Osteoblast (primary cell): ENCODE results near the gene SH2D7. TPM values are rescaled to one million over a fixed set of nuclear protein-coding genes. Genes with fewer than 3 reads are reported as not detected.

Experiments
- DNase-seq: peaks from one replicate; pipeline ENCODE4 v3.0.0; 2011; ENCODE audit warnings: low spot score, mixed read lengths; ENCODE audit not compliant: insufficient read length; ENCODE audit errors: missing footprints
- H2AFZ ChIP-seq: 2 replicates; pipeline ENCODE4 v1.6.0; 2011; ENCODE audit warnings: mild to moderate bottlenecking, low read length
- H3K27ac ChIP-seq: 2 replicates; pipeline ENCODE4 v1.5.1; 2011; ENCODE audit warnings: mild to moderate bottlenecking, low read depth, low read length, moderate library complexity
- H3K27me3 ChIP-seq: 2 replicates; pipeline ENCODE4 v1.6.0; 2012; ENCODE audit warnings: mild to moderate bottlenecking, control low read depth, inconsistent platforms, low read length, moderate library complexity; ENCODE audit not compliant: insufficient read depth
- H3K36me3 ChIP-seq: 2 replicates; pipeline ENCODE4 v1.5.1; 2011; ENCODE audit warnings: mild to moderate bottlenecking, low read length, control low read depth, moderate library complexity; ENCODE audit not compliant: insufficient read depth
- H3K4me1 ChIP-seq: 2 replicates; pipeline ENCODE4 v1.5.1; 2011; ENCODE audit warnings: mild to moderate bottlenecking, low read length, control low read depth, moderate library complexity; ENCODE audit not compliant: insufficient read depth
- H3K4me2 ChIP-seq: 2 replicates; pipeline ENCODE4 v1.6.0; 2011; ENCODE audit warnings: mild to moderate bottlenecking, low read length; ENCODE audit not compliant: insufficient read depth
- H3K4me3 ChIP-seq: fragments of 200-600 bp; sonication (generic); 3 replicates; pipeline ENCODE4 v1.5.1; 2012; ENCODE audit warnings: mild to moderate bottlenecking, low read length, inconsistent platforms; ENCODE audit not compliant: insufficient read depth
- H3K79me2 ChIP-seq: 2 replicates; pipeline ENCODE4 v1.6.0; 2012; ENCODE audit warnings: mild to moderate bottlenecking, low read length, control low read depth, inconsistent platforms; ENCODE audit not compliant: insufficient read depth
- H3K9me3 ChIP-seq: 2 replicates; pipeline ENCODE4 v1.5.1; 2011; ENCODE audit warnings: low read depth, low read length, control low read depth
- H4K20me1 ChIP-seq: 2 replicates; pipeline ENCODE4 v1.6.0; 2012; ENCODE audit warnings: mild to moderate bottlenecking, low read length, control low read depth; ENCODE audit not compliant: insufficient read depth
- total RNA-seq: library from RNA; depleted of rRNA; stranded (reverse); fragments of >200 nt; gene quantifications from 2 replicates; pipeline ENCODE4 v1.2.3, GENCODE V29; 2012
- TF ChIP-seq, protein P1 (sequence below): IDR thresholded peaks from 2 replicates; pipeline ENCODE4 v1.5.1; 2011; ENCODE audit warnings: mild to moderate bottlenecking, low read depth, low read length, moderate library complexity; ENCODE audit errors: extremely low read depth

SH2D7 gene
- total RNA-seq, result not detected in 2 replicates

DNA sequence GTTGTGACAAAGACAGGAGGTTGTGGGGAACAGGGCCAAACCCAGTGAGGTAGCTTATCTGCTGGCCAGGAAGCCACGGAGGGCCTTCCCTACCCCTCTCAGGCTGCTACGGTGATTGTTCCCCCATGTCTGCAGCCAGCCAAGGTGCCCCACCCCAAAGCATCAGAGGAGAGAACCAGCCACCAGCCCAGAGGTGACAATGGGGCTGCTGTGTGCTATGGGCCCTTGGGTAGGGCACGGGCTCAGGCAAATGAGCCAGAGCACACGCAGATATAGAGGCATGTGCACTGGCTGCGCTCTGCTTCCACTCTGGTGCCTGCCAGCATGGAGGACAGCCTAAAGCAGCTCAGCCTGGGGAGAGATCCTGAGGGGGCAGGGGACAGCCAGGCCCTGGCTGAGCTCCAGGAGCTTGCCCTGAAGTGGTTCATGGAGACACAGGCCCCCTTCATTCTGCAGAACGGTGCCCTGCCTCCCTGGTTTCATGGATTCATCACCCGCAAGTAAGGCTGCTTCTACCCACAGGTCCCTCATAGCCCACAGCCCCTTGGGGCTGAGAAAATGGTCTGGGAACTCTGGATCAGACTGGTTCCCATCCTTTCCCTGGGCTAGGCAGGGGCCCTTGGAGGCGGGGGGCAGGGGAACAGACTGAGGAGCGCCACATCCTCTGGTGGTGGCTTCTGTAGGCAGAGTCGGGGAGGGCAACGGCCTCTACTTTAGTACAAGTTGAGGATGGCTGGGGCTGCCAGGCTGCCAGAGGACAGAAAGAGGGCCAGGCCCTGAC, at the start of gene SH2D7:
Gene SH2D7 (plus strand): TSS at position 301 of the 781 bp plus-strand sequence. CDS start 24 bp downstream, at position 325.
- DNase-seq, result no peak

DNA sequence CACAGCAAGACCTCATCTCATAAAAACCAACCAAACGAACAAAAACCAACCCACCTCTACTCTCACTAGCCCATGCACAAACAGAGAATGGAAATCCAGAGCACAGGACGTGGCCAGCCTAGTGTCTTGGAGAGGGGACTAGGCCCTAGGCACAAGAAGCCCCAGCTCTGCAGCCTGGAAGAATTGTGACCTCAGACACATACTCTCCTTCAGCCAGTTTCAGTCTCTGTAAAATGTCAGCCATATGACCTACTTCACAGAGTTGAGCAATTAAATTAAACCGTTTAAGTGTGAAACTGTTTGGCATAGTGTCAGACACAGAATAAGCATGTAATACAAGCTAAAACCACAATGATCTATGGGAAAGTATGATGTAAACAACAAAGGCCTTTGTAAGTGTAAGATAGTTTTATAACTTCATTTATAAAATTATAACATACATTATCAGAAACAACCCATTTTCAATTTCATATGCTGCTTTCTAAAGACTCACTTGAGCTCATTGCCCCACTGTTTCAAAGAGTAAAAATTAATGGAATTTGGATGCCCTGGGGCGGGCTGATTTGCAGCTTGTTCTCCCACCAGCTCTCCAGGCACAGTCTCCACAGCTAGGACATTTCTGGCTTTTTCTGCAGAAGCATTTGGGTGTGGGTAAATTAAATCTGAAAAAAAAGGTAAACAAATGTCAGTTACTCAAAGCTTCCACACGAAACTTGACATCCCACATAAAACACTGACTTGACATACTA, 47.8 kb upstream of the SH2D7 start:
- H4K20me1 ChIP-seq, result peaks cover 9% of the 10 kb centered on the region
- TF ChIP-seq, protein P1, sequence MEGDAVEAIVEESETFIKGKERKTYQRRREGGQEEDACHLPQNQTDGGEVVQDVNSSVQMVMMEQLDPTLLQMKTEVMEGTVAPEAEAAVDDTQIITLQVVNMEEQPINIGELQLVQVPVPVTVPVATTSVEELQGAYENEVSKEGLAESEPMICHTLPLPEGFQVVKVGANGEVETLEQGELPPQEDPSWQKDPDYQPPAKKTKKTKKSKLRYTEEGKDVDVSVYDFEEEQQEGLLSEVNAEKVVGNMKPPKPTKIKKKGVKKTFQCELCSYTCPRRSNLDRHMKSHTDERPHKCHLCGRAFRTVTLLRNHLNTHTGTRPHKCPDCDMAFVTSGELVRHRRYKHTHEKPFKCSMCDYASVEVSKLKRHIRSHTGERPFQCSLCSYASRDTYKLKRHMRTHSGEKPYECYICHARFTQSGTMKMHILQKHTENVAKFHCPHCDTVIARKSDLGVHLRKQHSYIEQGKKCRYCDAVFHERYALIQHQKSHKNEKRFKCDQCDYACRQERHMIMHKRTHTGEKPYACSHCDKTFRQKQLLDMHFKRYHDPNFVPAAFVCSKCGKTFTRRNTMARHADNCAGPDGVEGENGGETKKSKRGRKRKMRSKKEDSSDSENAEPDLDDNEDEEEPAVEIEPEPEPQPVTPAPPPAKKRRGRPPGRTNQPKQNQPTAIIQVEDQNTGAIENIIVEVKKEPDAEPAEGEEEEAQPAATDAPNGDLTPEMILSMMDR, result no peak
- H3K4me1 ChIP-seq, result peaks cover 25% of the 10 kb centered on the region

More for the DNA sequence above, at the start of gene SH2D7:
- H4K20me1 ChIP-seq, result no peaks in the 10 kb centered on the region
- no peaks in the 10 kb centered on the region for H3K79me2 ChIP-seq
- no peak within 1 kb of the TSS for H2AFZ ChIP-seq
- H3K9me3 ChIP-seq, result no peaks in the 10 kb centered on the region
- peaks cover 11% of the 10 kb centered on the region for H3K4me1 ChIP-seq
- TF ChIP-seq, protein P1, result no peak
- H3K36me3 ChIP-seq, result no peaks in the 10 kb centered on the region
- peaks cover 12% of the 10 kb centered on the region for H3K27me3 ChIP-seq
- no peak within 1 kb of the TSS for H3K27ac ChIP-seq
- no peak within 1 kb of the TSS for H3K4me3 ChIP-seq
- peak within 1 kb of the TSS; percentile 14 for H3K4me2 ChIP-seq

DNA sequence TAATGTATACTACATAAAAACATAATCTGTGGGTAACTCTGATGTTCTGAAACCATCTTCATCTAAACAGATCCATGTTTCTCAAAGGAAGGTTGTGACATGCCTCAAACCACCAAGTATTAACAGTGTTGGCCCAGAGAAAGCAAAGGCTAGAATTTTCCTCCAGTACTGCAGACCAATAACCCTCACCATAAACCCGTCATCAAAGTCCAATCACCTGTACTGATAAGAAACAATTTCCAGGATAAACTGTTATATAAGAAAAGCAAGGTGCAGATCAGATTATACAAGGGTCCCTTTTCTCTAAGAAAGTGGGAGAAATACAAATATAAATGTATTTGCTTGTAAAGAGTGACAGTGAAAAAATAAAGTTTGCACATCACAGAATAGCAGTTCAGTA, 47.2 kb upstream of the SH2D7 start:
- Histone ChIP-seq H3K27ac (no peak overlapping the region), H3K79me2 (peaks cover 27% of the 10 kb centered on the region), H3K9me3 (no peaks in the 10 kb centered on the region), H2AFZ (no peak overlapping the region), H3K4me3 (no peak overlapping the region), H3K27me3 (no peaks in the 10 kb centered on the region), H3K4me1 (peaks cover 31% of the 10 kb centered on the region), H3K4me2 (no peak overlapping the region), H3K36me3 (peaks cover 20% of the 10 kb centered on the region), H4K20me1 (peaks cover 10% of the 10 kb centered on the region)
- no peak for DNase-seq
- TF ChIP-seq, protein P1, result no peak

More for the DNA sequence above, 47.8 kb upstream of the SH2D7 start:
- Histone ChIP-seq H3K36me3 (peaks cover 20% of the 10 kb centered on the region), H3K27ac (no peak overlapping the region), H3K27me3 (no peaks in the 10 kb centered on the region), H3K4me3 (no peak overlapping the region), H3K9me3 (no peaks in the 10 kb centered on the region), H2AFZ (no peak overlapping the region), H3K79me2 (peaks cover 30% of the 10 kb centered on the region), H3K4me2 (no peak overlapping the region)
- DNase-seq, result no peak

DNA sequence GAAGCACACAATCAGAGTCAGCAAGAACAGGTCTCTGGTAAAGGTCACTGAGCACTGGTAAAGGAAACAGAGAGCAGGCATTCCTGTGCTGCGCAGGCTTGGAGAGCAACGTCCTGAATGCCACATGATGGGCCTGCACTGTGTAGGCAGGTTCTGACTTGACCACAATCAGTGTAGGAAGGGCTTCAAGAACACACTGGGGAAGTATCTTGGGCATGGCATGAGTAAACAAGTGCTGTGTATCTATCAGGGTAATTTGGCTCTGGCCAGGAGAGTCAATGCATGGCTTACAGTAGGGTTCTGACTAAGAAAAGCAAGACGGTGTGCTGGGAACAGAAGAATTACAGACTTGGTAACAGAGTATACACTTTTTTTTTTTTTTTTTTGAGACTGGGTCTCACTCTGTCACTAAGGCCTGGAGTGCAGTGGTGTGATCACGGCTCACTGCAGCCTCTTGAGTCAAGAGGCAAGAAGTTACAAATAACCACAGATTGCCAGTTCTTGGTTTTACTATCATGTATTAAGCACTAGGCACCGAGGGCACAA, 45.5 kb upstream of the SH2D7 start:
- Histone ChIP-seq H3K27ac (no peak overlapping the region), H3K4me2 (no peak overlapping the region), H3K27me3 (no peaks in the 10 kb centered on the region), H3K9me3 (no peaks in the 10 kb centered on the region), H3K79me2 (peaks cover 31% of the 10 kb centered on the region), H4K20me1 (peaks cover 10% of the 10 kb centered on the region), H3K36me3 (peaks cover 23% of the 10 kb centered on the region), H3K4me3 (no peak overlapping the region), H2AFZ (no peak overlapping the region), H3K4me1 (peaks cover 43% of the 10 kb centered on the region)
- TF ChIP-seq, protein P1, result no peak
- no peak for DNase-seq
